Activated B cell treated with CpG ODN at 0.5 μM for 24 hours (primary cell): ENCODE data around the gene IVD. TPM values are rescaled to one million over a fixed set of nuclear protein-coding genes. Genes with fewer than 3 reads are reported as not detected.

Experiments used
- ATAC-seq: fragments of 200-7000 bp; cut with Tn5 transposase; one replicate; pipeline ENCODE4 v1.10.0; 2021; ENCODE audit warnings: low read depth, mild to moderate bottlenecking, moderate library complexity
- CTCF ChIA-PET: fragments of 350-600 bp; sonication (Branson Sonifier 250); formaldehyde crosslinking; loops from one replicate; lab custom pipeline; 2021; ENCODE audit warnings: antibody characterized with exemption; lab: Charles Lee
- POLR2A ChIA-PET: fragments of 350-600 bp; sonication (Branson Sonifier 250); formaldehyde crosslinking; loops from one replicate; lab custom pipeline; 2021; ENCODE audit warnings: antibody characterized with exemption; lab: Charles Lee
- DNase-seq: peaks from one replicate; pipeline ENCODE4 v3.0.0; 2022
- H3K27ac Mint-ChIP-seq: one replicate; pipeline ENCODE4 v1.8.0; 2020; ENCODE audit warnings: mixed read lengths
- H3K27me3 Mint-ChIP-seq: one replicate; pipeline ENCODE4 v1.8.0; 2021; ENCODE audit warnings: mixed read lengths
- H3K36me3 Mint-ChIP-seq: one replicate; pipeline ENCODE4 v1.8.0; 2021; ENCODE audit warnings: low read depth, mixed read lengths
- H3K4me1 Mint-ChIP-seq: one replicate; pipeline ENCODE4 v1.8.0; 2021; ENCODE audit warnings: mixed read lengths
- H3K4me3 Mint-ChIP-seq: one replicate; pipeline ENCODE4 v1.8.0; 2020; ENCODE audit warnings: mild to moderate bottlenecking, mixed read lengths
- H3K9me3 Mint-ChIP-seq: one replicate; pipeline ENCODE4 v1.8.0; 2020; ENCODE audit warnings: mixed read lengths
- intact Hi-C: fragments of 100-400 bp; cut with micrococcal nuclease; formaldehyde crosslinking; loops from one replicate; pipeline ENCODE4 v1.15.1; 2024
- total RNA-seq: library from RNA; stranded (reverse); gene quantifications from 2 replicates; pipeline ENCODE4 v1.2.3, GENCODE V29; 2022
- TF ChIP-seq, protein P1 (sequence below): fragments of 200-600 bp; IDR thresholded peaks from one replicate; pipeline ENCODE4 v1.8.0; 2022; ENCODE audit warnings: antibody characterized with exemption, mild to moderate bottlenecking

IVD gene
- total RNA-seq, 1 donor from 2014 or later: 76.7 TPM

DNA sequence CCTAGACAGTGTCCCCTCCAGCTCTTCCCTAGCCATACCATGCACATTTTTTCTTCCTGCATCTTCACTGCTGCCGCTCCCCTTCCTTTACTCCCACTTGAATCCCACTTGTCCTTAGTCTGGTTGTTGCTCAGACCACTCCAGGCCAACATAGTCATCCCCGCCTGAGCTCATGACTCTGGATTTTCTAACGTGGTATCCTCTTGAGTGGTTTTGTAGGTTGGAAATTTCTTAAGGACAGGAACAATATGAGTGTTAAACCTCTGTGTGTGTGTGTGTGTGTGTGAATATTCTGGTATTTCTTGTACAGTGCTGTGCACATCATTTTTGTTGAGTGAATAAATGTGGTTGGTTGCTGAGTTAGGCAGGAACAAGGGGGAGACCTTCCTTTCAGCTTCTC is 38.3 kb downstream of the IVD start:
- no peak for DNase-seq
- POLR2A ChIA-PET: interaction anchor here (0.8 kb wide), 1 partner anchor 27 kb away, joined by 3 read pairs; no protein-coding TSS in a partner anchor
- peaks cover 36% of the 10 kb centered on the region for H3K4me1 Mint-ChIP-seq
- no peaks in the 10 kb centered on the region for H3K9me3 Mint-ChIP-seq
- CTCF ChIA-PET: no interaction called here
- intact Hi-C loops: loop anchor here (5.0 kb wide), 4 partner anchors 123 to 407 kb away; partner anchors contain the start of genes C15orf62, CCDC32, RPUSD2 and SRP14
- peak overlapping the region; percentile 86 for H3K4me3 Mint-ChIP-seq
- H3K36me3 Mint-ChIP-seq: peaks cover 6% of the 10 kb centered on the region
- ATAC-seq: no peak
- peaks cover 3% of the 10 kb centered on the region for H3K27me3 Mint-ChIP-seq
- H3K27ac Mint-ChIP-seq: no peak overlapping the region
- TF ChIP-seq, protein P1, sequence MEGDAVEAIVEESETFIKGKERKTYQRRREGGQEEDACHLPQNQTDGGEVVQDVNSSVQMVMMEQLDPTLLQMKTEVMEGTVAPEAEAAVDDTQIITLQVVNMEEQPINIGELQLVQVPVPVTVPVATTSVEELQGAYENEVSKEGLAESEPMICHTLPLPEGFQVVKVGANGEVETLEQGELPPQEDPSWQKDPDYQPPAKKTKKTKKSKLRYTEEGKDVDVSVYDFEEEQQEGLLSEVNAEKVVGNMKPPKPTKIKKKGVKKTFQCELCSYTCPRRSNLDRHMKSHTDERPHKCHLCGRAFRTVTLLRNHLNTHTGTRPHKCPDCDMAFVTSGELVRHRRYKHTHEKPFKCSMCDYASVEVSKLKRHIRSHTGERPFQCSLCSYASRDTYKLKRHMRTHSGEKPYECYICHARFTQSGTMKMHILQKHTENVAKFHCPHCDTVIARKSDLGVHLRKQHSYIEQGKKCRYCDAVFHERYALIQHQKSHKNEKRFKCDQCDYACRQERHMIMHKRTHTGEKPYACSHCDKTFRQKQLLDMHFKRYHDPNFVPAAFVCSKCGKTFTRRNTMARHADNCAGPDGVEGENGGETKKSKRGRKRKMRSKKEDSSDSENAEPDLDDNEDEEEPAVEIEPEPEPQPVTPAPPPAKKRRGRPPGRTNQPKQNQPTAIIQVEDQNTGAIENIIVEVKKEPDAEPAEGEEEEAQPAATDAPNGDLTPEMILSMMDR: no peak

DNA sequence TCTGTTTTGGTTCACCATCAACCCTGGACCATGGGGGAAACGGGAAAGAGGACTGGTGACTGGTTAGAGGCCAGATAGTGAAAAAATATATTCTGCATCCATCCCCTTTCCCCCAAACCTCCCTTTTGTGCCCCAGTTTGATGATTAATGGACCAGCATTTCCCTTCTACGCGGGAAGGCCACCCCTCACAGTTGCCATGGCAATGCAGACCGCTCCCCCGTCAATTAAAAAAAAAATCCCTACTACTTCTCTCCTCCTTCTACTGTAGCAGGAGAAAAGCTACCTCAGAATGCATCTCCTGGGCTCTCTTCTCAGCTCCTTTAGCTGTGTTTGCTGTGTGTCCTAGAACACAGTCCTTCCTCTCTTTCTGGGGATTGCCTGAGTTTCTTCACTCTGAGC is 39.1 kb downstream of the IVD start:
- Mint-ChIP-seq H3K4me3 (no peak overlapping the region), H3K36me3 (peaks cover 8% of the 10 kb centered on the region), H3K27me3 (no peaks in the 10 kb centered on the region), H3K27ac (no peak overlapping the region), H3K4me1 (peaks cover 34% of the 10 kb centered on the region), H3K9me3 (no peaks in the 10 kb centered on the region)
- ChIA-PET POLR2A (interaction anchor here (0.6 to 0.7 kb wide), 2 partner anchors 30 to 284 kb away, joined by 5 to 12 read pairs; no protein-coding TSS in a partner anchor), CTCF (no interaction called here)
- TF ChIP-seq, protein P1: no peak
- ATAC-seq (no peak), DNase-seq (no peak)
- intact Hi-C loops: loop anchor here (5.0 kb wide), 4 partner anchors 123 to 407 kb away; partner anchors contain the start of genes C15orf62, CCDC32, RPUSD2 and SRP14

- Mint-ChIP-seq H3K4me1 (peaks cover 31% of the 10 kb centered on the region), H3K36me3 (peaks cover 6% of the 10 kb centered on the region), H3K27me3 (no peaks in the 10 kb centered on the region), H3K27ac (no peak overlapping the region), H3K4me3 (no peak overlapping the region), H3K9me3 (no peaks in the 10 kb centered on the region)
- no peak for ATAC-seq
- intact Hi-C loops: no loop called here
- TF ChIP-seq, protein P1: no peak
- POLR2A ChIA-PET: no interaction called here
- CTCF ChIA-PET: no interaction called here
- DNase-seq: no peak
These were observed 39.9 kb downstream of the IVD start for GRCh38 chr15:40445421-40445922.

- ChIA-PET POLR2A (no interaction called here), CTCF (no interaction called here)
- Mint-ChIP-seq H3K27ac (no peak overlapping the region), H3K27me3 (no peaks in the 10 kb centered on the region), H3K4me1 (peaks cover 35% of the 10 kb centered on the region), H3K9me3 (no peaks in the 10 kb centered on the region), H3K36me3 (peaks cover 6% of the 10 kb centered on the region), H3K4me3 (no peak overlapping the region)
- TF ChIP-seq, protein P1: no peak
- intact Hi-C loops: no loop called here
- no peak for ATAC-seq
- DNase-seq: no peak
These were observed 40.5 kb downstream of the IVD start for GRCh38 chr15:40446144-40446543.

DNA sequence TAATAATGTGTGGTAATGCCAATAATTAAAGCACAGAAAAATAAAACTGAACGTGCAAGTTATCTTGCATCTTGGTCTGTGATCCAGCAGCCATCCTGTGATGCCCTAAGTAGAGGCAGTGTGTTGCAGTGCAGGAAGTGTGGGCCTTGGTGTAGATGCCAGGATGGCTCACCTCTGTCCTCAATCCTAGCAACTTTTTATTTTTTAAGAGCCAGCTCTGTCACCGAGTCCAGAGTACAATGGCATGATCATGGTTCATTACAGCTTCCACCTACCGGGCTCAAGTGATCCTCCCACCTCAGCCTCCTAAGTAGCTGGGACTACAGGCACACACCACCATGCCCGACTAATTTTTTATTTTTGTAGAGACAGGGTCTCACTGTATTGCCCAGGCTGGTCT is 42.8 kb downstream of the IVD start:
- intact Hi-C loops: no loop called here
- no peak for DNase-seq
- TF ChIP-seq, protein P1: no peak
- Mint-ChIP-seq H3K4me1 (peaks cover 45% of the 10 kb centered on the region), H3K27me3 (no peaks in the 10 kb centered on the region), H3K27ac (no peak overlapping the region), H3K9me3 (no peaks in the 10 kb centered on the region), H3K36me3 (peaks cover 4% of the 10 kb centered on the region), H3K4me3 (no peak overlapping the region)
- POLR2A ChIA-PET: interaction anchor here (0.7 kb wide), 1 partner anchor 24 kb away, joined by 3 read pairs; no protein-coding TSS in a partner anchor
- ATAC-seq: no peak
- CTCF ChIA-PET: no interaction called here
